HG02938 (cell line): Measurements from ENCODE around the gene ADCY4.
"Not testable (repeated sequence)": the region's sequence is repeated elsewhere in the genome, so short reads cannot be mapped to it uniquely, and the experiment has no call there.

Source experiments
- ATAC-seq: cut with Tn5 transposase; IDR thresholded peaks from one replicate; pipeline ENCODE4 v1.9.1; 2021; ENCODE audit warnings: mild to moderate bottlenecking, moderate library complexity; ENCODE audit not compliant: unreplicated experiment

Gene ADCY4

DNA sequence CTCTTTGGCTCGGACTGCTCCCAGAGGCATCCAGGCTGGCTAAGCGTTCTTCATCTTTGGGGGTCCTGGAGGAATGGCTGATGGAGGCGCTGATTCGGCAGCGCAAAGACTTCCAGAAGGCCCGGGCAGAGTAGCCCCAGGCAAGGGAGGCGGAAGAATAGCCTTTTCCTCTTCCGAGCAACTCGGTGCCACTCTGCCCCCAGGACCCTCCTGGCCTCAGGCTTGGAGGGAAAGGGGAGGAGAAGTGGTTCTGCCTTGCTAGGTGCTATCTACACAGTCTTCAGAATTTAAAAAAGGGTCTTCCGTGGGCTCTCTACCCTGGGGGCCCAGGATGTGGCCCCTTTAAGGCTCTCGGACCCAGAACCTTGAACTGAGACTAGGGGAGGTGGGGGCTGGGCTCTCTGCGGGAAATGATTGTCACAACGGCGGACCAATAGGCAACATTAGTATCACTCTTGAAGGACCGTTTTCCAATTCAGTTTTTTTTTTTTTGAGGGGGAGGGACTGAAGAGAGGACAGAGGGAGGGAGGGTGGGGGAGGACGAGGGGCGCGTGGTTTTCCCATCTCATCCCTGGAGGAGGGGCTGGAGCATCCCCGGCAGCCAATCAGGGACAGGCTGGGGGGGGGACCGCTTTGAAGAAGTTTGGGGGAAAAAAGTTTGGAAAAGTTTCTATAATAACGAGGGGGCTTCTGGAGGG, 32.8 kb upstream of the ADCY4 start, which contains the start of gene NFATC4:
Gene NFATC4 (plus strand): TSS at position 671 of the 698 bp plus-strand sequence. CDS start 157 bp downstream, outside the sequence.
- ATAC-seq, result no peak

GRCh38 chr14:24366721-24367513, 32.0 kb upstream of the ADCY4 start:
- peak; percentile 46 for ATAC-seq

DNA sequence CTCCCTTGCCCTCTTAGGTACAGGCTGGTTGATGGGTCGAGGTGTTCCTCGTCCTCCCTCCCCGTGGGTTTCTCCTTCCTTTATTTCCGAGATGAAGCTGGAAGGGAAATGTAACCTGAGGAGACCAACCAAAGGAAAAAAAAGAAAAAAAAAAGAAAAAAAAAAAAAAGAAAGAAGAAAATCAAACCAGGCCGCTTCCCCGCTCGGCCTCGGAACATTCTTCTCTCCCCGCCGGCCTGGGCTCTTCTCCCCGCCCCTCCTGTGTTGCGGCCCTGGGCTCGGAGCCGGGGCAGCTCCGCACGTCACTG, 31.5 kb upstream of the ADCY4 start:
- ATAC-seq, result no peak

- no peak for ATAC-seq
These were observed 30.9 kb upstream of the ADCY4 start for GRCh38 chr14:24365600-24366412.

- ATAC-seq, result no peak
These were observed 30.0 kb upstream of the ADCY4 start for GRCh38 chr14:24364841-24365240.

DNA sequence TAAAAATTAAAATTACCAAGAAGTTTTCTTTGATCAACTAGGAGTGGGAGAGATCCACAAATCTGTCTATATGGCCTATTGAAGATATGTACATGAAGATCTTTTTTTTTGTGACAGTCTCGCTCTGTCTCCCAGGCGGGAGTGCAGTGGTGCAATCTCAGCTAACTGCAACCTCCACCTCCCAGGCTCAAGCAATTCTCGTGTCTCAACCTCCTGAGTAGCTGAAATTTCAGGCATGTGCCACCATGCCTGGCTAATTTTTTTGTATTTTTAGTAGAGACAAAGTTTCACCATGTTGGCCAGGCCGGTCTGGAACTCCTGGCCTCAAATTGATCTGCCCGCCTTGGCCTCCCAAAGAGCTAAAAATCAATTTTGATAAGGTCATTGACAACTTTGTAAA, 28.5 kb upstream of the ADCY4 start:
- no peak for ATAC-seq

- ATAC-seq, result no peak
These were observed 27.5 kb upstream of the ADCY4 start for GRCh38 chr14:24362241-24362960.

GRCh38 chr14:24361326-24361725, 26.5 kb upstream of the ADCY4 start:
- ATAC-seq, result no peak

- no peak for ATAC-seq
These were observed 25.4 kb upstream of the ADCY4 start for GRCh38 chr14:24360281-24360680.

- ATAC-seq, result no peak
These were observed 21.3 kb upstream of the ADCY4 start for GRCh38 chr14:24356208-24356607.

- no peak for ATAC-seq
These were observed 20.1 kb upstream of the ADCY4 start for GRCh38 chr14:24355009-24355408.

GRCh38 chr14:24354482-24354825, 19.6 kb upstream of the ADCY4 start:
- ATAC-seq, result not testable (repeated sequence)

DNA sequence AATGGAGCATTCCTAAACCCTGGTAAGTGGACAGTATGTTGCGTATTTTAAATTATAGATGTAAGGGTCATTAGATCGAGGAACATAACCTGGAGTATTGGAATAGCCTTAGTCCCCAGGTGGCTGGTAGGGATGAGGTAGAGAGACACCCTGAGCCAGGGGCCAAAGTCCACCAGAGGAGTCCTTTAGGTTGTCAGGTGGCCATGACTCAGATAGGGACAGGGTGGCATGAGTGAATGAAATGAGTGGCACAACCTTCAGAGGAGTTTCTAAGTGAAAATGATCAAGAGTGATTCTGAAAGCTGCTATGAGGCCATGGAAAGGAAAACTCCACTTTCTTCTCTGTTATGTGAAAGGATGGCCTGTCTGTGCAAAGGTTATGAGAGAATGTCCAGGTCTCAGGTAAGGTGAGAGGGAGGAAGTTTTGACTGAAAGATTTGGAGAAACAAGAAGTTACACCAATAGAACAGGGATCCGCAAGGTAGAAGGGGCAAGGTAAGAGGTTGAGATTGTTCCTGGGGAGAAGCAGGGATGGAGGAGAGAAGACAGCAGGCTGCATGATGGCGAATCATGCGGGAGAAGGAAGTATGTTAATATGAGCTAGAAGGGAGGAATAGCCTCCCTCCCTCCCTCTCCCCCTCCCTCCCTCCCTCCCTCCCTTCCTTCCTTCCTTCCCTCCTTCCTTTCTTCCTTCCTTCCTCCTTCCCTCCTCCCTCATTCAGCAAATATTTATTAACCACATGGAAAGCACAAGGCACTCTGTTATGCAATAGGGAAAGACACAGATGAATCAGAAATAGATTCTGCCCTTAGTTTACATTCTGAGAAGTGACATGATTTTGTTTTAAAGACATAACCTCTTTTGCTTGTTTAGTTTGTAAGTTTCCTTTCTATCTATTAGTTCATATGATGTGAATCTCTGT, 18.9 kb upstream of the ADCY4 start:
- no peak for ATAC-seq

DNA sequence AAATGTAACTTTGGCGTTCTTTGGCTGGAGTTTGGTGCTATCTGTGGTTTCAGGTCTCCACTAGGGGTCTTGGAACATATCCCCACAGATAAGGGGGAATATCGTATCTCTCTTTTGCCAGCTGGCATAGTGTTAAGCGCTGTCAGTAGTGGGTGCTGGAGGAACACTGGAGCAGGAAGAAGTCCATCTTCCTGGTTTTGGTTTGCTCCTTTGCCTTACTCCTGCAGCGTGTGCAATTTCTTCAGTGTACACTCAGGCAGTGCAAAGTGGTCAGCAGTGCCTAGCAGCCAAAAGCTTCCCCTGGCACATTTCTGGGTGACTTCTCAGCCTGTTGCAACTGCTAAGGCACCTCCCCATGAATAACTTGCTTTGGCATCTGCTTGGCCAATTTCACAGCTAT, 16.6 kb upstream of the ADCY4 start:
- ATAC-seq, result no peak

DNA sequence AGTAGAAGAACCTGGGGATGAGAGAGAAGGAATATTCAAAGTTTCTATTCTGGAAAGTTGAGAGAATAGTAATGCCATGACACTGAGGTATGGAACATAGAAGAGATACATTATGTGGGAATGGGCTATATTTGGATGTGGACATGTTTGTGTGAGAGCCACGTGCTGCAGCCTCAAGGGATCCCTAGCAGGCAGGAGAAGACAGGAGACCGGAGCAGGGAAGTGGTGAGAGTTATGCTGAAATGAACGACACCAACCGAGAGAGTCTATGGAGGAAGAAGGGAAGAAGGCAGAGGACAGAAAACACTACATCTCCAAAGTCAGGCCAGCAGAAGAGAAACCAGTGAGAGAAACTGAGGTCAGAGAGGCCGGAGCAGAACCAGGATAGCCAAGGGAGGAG, 14.9 kb upstream of the ADCY4 start:
- no peak for ATAC-seq

GRCh38 chr14:24348186-24348585, 13.3 kb upstream of the ADCY4 start:
- no peak for ATAC-seq

GRCh38 chr14:24347134-24347533, 12.3 kb upstream of the ADCY4 start:
- no peak for ATAC-seq

DNA sequence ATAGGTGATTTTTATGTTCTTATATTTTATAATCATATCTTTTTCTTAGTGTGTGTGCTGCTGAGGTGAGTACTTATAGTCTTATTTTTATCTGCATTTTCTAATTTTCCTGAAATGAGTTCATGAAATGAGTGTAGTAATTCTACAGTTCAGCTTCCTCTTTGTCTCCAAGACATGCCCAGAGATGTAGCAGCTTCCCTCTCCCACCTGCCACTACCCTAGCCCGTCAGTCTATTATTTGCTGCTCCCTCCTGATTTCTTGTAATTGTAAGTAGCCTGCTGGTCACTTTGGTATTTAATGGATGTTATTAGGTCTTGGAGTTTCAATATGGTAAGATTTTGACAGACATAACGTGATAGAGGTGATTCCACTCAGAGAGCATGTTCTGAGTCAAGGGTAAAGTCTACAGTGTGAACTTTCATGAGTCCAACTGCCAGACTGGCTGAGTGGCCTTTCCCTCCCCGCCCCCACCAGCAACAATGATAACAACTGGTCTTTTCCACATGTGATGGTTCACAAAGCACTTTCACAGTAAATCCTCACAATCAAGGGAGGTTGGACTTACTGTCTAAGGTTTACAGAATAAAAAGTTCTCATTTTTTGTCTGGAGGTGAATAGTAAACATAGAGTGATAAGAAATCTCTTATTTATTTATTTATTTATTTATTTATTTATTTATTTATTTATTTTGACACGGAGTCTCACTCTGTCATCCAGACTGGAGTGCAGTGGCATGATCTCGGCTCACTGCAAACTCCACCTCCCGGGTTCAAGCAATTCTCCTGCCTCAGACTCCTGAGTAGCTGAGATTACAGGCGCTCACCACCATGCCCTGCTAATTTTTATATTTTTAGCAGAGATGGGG, 9.2 kb upstream of the ADCY4 start:
- no peak for ATAC-seq

- no peak for ATAC-seq
These were observed 8.0 kb upstream of the ADCY4 start for GRCh38 chr14:24342889-24343288.
